Prostate gland (tissue), 2 donors: Measurements from ENCODE around the gene CEP63. TPM values are rescaled to one million over a fixed set of nuclear protein-coding genes. Genes with fewer than 3 reads are reported as not detected.

Experiments
- DNase-seq: peaks from one replicate; pipeline ENCODE4 v3.0.0-alpha.2; 2019; ENCODE audit warnings: low spot score
- H3K27ac ChIP-seq, 2 donors: fragments of 200-600 bp; sonication (generic); 2 replicates each; pipeline ENCODE4 v1.5.1; 2017 to 2019
- H3K27me3 ChIP-seq: fragments of 200-600 bp; sonication (generic); replicated peaks from 2 replicates; pipeline ENCODE4 v1.5.1; 2019; ENCODE audit not compliant: insufficient read depth
- H3K36me3 ChIP-seq, 2 donors: fragments of 200-600 bp; sonication (generic); 1 replicate in 1 of 2; 2 replicates in 1 of 2; pipeline versions ENCODE4 v1.5.1 to v1.8.1; 2017 to 2019
- H3K4me1 ChIP-seq: fragments of 200-600 bp; sonication (generic); replicated peaks from 2 replicates; pipeline ENCODE4 v1.5.1; 2019
- H3K4me3 ChIP-seq, 2 donors: fragments of 200-600 bp; sonication (generic); 2 replicates each; pipeline ENCODE4 v1.5.1; 2017 to 2019
- H3K9me3 ChIP-seq: fragments of 200-600 bp; sonication (generic); 2 replicates; pipeline ENCODE4 v1.5.1; 2017
- POLR2A ChIP-seq: fragments of 450-650 bp; IDR thresholded peaks from one replicate; pipeline ENCODE4 v1.6.1; 2016; ENCODE audit warnings: antibody characterized with exemption, mild to moderate bottlenecking
- POLR2AphosphoS5 ChIP-seq: sonication (generic); formaldehyde crosslinking; IDR thresholded peaks from one replicate; pipeline ENCODE4 v1.6.1; 2017; ENCODE audit warnings: antibody characterized with exemption
- WGBS: methylation state at CpG from one replicate; pipeline ENCODE4 v1.1.5; 2018; 5-methylcytosine and 5-hydroxymethylcytosine counted together
- intact Hi-C: fragments of 100-400 bp; cut with DNase I; formaldehyde crosslinking; loops from one replicate; pipeline ENCODE4 v1.14.2; 2022
- total RNA-seq, 2 donors: library from RNA; depleted of rRNA; stranded (reverse); fragments of >200 nt; gene quantifications; one replicate each; pipeline ENCODE4 v1.1.0, GENCODE V29; 2016
- TF ChIP-seq, protein P1 (sequence below), 4 experiments: fragments of 200-600 bp in 2 of 4; fragments of 450-650 bp in 2 of 4; sonication (generic) in 2 of 4; IDR thresholded peaks; 1 replicate in 3 of 4; 2 replicates in 1 of 4; pipeline ENCODE4 v1.5.1; 2016 to 2019; ENCODE audit warnings: antibody characterized with exemption in 4 of 4, mild to moderate bottlenecking in 2 of 4, moderate library complexity in 2 of 4

Gene CEP63
- total RNA-seq, 2 donors from 2014 or later: 35.2 to 60.1 TPM

DNA sequence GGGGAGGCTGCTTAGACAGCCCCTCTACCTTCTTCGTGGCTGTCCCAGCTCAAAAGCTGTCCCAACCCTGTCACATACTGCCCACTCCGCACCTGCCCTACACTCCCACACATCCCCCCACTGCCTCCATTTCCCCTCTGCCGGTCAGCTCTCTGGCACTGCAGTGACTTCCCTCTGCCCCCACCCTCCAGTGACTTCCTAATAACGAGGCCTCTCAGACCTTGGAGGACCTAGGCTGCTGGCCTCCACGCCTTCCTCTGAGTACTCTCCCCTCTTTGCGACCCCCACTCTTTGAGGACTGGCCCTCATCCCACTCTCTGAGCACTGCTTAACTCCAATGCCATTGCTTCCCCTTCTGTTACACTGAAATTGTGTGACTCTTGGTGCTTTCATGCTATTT, 119.7 kb downstream of the CEP63 start:
- Histone ChIP-seq H3K4me1 (no peaks in the 10 kb centered on the region), H3K36me3 (no peaks in the 10 kb centered on the region), H3K27me3 (no peaks in the 10 kb centered on the region), H3K9me3 (no peaks in the 10 kb centered on the region), H3K4me3 (no peak overlapping the region), H3K27ac (no peak overlapping the region)
- intact Hi-C loops: no loop called here
- DNase-seq: no peak
- TF ChIP-seq POLR2A: no peak
- TF ChIP-seq POLR2AphosphoS5: no peak
- TF ChIP-seq, protein P1, sequence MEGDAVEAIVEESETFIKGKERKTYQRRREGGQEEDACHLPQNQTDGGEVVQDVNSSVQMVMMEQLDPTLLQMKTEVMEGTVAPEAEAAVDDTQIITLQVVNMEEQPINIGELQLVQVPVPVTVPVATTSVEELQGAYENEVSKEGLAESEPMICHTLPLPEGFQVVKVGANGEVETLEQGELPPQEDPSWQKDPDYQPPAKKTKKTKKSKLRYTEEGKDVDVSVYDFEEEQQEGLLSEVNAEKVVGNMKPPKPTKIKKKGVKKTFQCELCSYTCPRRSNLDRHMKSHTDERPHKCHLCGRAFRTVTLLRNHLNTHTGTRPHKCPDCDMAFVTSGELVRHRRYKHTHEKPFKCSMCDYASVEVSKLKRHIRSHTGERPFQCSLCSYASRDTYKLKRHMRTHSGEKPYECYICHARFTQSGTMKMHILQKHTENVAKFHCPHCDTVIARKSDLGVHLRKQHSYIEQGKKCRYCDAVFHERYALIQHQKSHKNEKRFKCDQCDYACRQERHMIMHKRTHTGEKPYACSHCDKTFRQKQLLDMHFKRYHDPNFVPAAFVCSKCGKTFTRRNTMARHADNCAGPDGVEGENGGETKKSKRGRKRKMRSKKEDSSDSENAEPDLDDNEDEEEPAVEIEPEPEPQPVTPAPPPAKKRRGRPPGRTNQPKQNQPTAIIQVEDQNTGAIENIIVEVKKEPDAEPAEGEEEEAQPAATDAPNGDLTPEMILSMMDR (IDR thresholded peaks at IDR 0.05): no peak
- 84% methylated on average over 6 of the region's 6 CpGs for WGBS

DNA sequence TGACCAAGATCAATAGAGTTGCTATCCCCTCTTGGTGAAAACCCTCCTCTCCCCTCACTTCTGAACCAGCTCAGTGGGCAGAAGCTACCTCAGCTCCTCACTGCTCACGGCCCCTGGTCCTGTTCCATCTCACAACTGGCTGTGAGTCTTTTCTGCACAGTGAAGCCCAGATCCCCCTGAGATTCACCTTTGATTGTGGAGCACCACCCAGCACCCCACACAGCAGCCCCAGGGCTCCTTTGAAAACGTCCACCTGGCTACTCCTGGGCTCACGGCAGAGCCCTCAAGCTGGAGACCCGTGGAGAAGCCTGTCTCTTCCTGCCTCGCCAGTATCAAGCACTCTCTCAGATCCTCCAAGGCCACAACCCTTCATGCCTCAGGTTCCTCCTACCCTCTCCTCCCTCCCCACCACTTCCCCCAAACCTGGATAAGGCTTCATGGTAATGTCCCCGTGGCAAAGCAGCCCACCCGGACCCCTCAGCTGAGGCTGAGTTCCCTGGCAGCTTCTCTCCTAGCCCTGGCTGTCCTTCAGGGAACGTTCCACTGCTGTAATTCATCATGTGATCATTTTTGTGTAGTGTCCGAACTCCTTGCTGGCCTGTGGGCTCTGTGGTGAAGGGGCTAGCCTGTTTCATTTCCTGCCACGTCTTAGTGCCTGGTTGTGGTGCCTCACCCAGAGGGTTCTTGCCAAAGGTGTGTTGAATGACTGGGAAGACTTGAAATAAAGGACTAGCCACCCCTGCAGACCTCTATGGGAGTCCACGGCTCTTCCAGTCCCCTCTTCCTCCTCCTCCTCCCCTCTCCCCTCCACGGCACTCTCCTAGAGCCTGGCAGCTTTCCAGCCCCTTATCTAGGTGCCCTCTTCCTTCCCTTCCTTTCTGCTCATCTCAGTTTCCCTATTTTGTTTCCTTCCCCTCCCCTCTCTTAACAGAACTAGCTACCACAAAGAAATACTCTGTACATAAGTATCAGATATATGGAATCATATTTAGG, 120.5 kb downstream of the CEP63 start:
- WGBS: 62% methylated on average over 12 of the region's 12 CpGs
- intact Hi-C loops: no loop called here
- no peak for TF ChIP-seq POLR2A

DNA sequence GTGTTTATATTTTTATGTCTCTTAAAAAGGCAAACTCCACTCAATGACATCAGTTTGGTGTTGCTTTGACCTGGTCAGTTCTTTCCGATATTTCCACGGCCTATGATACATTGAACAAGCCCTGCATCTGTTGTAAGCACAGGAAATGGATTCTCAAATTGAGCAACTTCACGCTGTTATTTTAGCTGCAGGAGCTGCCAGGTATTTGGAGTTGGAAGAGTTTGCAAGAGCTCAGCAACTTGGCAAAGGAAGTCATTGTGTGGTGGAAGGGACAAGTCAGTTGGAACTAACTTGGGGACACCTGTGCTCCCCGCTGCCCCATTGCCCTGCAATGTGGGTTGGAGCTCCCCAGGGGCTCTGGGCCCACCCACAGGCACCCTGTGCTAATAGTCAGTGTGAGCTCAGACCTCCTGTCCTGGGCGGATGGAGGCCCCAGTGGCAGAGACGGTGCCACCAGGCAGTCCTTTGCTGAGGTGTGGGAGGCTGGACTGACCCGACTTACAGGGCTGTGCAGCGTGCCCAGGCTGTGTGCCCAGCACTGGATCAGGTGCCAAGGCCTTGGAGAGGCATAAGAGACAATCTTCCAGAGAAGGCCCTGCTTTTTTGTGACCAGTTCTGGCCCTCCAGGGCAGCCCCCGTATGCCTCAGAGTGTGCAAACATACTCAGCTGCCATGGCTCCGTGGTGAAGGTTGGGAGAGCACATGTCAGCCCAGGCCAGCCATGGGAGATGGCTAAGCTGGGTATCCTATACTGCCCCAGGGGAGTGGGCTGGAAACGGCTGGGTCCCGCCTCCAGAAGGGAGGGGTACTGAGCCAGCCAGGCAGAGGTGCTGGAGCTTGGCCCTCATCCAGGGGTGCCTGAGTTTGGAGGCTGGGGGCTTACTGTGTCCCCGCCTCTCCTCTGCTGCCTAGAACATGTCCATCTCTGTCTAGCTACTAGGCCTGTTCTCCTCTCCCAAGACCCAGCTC, 121.5 kb downstream of the CEP63 start:
- WGBS: 70% methylated on average over 13 of the region's 13 CpGs
- no peaks in the 10 kb centered on the region for H3K4me1 ChIP-seq
- no peak overlapping the region for H3K4me3 ChIP-seq
- TF ChIP-seq, protein P1 (IDR thresholded peaks at IDR 0.05): no peak
- TF ChIP-seq POLR2AphosphoS5: no peak
- no peak for TF ChIP-seq POLR2A
- no peaks in the 10 kb centered on the region for H3K27me3 ChIP-seq
- no peak overlapping the region for H3K27ac ChIP-seq
- H3K9me3 ChIP-seq: no peaks in the 10 kb centered on the region
- intact Hi-C loops: no loop called here
- no peaks in the 10 kb centered on the region for H3K36me3 ChIP-seq
- DNase-seq: no peak

More for the DNA sequence above, 120.5 kb downstream of the CEP63 start:
- H3K4me3 ChIP-seq: no peak overlapping the region
- no peaks in the 10 kb centered on the region for H3K9me3 ChIP-seq
- H3K27me3 ChIP-seq: no peaks in the 10 kb centered on the region
- DNase-seq: no peak
- no peak overlapping the region for H3K27ac ChIP-seq
- no peaks in the 10 kb centered on the region for H3K36me3 ChIP-seq
- H3K4me1 ChIP-seq: no peaks in the 10 kb centered on the region

DNA sequence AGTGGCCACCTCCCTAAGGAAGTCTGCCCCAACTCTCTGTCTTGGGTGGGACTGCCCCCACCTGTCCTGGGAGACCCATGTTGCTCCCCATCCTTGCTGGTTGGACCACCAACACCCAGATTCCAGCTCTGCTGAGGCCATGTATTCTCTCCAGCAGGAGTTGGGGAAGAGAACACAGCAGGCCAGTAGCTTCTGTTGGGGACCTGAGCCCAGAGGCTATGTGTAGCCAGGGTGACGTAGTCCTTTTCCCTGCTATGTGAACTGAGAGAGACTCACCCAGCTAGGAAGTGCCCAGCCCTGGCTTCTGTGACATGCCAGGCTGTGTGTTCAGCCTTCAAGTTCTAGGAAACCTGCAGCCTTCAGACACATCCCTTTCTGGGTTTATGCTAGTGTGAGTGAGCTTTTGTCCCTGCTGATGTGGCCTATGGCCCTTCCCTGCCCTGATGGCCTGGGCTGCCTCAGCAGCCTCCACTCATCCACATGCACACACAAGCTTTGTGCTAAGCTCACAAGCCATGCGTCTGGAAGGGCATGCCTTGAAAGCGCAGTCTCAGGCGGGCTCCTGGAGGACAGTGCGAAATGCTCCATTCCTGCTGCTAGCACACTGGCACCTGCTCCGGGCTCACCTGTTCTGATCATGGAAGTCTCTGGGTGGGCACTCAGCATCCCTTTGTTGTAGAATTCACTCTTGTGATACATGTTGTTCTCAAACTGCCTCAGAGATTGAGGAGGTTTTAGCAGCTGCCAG, 122.3 kb downstream of the CEP63 start:
- no peaks in the 10 kb centered on the region for H3K4me1 ChIP-seq
- TF ChIP-seq, protein P1 (IDR thresholded peaks at IDR 0.05): no peak
- TF ChIP-seq POLR2AphosphoS5: no peak
- TF ChIP-seq POLR2A: no peak
- no peak overlapping the region for H3K4me3 ChIP-seq
- no peaks in the 10 kb centered on the region for H3K27me3 ChIP-seq
- 99% methylated on average over 6 of the region's 6 CpGs for WGBS
- H3K9me3 ChIP-seq: no peaks in the 10 kb centered on the region
- no peaks in the 10 kb centered on the region for H3K36me3 ChIP-seq
- no peak overlapping the region for H3K27ac ChIP-seq
- DNase-seq: no peak
- intact Hi-C loops: no loop called here
